NCI-H2196 treated with DMSO at 0.1 percent for 48 hours (cell line): ENCODE data around the gene SPDYE16.
A peak's percentile ranks its signal among the peaks of the same experiment; 100 is the strongest.
"Not testable (repeated sequence)": the region's sequence is repeated elsewhere in the genome, so short reads cannot be mapped to it uniquely, and the experiment has no call there.

ENCODE experiments used
- DNase-seq: peaks from one replicate; lab custom pipeline; 2025; ENCODE audit not compliant: unreplicated experiment; lab: John Stamatoyannopoulos, UW

Gene SPDYE16

DNA sequence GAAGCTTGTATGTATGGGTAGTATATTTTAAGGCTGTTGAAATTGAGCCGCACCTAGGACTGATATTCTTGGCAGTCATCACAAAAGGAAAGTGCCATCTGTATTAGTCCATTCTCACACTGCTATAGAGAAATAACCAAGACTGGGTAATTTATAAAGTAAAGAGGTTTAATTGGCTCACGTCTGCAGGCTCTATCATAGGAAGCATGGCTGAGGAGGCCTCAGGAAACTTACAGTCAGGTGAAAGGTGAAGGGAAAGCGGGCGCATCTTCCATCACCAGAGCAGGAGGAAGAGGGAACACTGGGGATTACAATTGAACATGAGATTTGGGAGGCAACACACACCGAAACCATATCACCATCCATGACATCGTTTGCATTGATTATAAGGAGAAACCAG is 8.9 kb upstream of the SPDYE16 start:
- not testable (repeated sequence) for DNase-seq

DNA sequence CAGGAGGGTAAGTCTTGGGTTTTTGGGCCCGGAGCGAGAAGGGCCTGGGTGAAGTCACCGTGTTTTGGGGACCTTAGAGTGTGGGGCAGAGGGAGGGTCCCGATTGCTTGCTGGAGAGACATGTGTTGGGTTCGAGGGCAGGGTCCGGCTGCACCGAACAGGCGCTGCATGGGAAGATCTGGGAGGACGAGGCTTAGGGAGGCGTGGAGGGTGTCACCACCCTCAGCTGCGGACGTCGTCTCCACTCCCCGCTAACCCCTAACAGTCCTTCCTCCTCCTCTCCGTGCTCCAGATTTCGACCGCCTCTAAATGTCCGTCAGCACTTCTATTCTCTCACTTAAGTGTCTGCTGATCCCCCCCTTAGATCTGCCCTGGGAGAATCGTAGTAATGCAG is 6.8 kb upstream of the SPDYE16 start:
- DNase-seq, result not testable (repeated sequence)

DNA sequence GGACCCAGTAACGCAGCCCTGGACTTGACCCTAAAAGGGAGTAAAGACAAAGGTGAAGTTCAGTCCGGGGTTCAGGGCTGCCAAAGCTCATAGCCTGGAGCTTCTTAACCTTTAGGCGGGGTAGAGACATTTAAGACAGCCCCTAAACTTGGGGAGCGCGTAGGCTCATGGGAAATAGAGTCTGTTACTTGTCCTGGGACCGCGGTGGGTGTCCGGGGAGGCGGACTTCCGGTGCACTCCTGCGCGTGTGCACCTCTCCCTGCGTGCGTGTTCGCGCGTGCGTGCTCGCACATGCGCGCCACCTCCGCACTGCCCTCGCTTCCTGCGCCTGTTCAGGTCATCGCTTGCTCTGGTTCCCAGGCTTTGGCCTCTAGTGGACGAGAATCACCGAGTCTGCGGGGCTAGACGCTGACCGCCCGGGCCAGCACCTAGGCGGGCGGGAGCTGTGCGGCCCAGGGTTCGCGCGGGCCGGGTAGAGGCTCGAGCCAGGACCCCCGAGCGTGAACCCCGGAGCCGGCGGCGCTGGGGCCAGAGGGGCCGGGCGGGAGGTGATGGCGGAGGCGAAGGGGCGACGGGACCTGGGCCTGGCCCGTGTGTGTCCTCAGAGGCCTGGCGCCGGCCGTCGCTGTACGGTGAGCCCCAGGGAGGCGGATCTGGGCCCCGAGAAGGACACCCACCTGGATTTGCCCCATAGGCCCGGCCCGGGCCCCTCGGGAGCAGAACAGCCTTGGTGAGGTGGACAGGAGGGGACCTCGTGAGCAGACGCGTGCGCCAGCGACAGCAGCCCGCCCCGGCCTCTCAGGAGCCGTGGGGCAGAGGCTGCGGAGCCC is 6.1 kb upstream of the SPDYE16 start:
- peak; percentile 38 for DNase-seq

DNA sequence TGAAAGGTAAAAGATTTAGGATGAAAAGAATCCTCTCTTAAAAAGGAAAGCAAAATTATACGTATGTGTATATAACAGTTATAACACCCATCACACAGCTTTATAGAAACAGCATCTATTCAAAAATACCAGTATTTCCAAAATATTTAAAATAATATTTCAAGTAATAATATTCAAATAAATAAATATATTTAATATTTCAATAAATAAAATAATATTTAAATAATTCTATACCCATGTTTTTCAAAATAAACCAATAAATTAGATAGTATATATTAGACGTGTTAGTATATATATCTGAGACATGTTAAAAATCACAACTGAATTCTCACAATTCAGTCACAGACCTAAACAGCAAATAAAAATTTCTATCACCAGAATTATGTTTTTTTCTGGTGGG is 11.5 kb downstream of the SPDYE16 start:
- not testable (repeated sequence) for DNase-seq

DNA sequence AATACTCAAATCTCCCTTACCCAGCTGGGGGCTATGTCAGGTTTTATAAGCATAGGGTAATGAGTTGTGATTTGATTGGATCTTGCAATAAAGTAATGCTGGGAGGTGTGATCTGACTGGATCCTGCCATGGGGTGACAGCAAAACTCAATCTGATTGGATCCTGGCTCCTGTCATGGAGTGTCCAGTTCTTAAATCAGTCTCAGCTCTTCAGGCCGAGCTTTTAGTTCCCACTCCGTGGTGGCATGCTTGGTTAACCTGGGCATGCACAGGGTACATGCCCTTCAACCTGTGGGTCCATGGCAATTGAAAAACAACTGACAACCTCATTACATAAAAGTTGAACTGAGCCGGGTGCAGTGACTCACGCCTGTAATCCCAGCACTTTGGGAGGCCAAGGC is 16.9 kb downstream of the SPDYE16 start:
- DNase-seq, result not testable (repeated sequence)

DNA sequence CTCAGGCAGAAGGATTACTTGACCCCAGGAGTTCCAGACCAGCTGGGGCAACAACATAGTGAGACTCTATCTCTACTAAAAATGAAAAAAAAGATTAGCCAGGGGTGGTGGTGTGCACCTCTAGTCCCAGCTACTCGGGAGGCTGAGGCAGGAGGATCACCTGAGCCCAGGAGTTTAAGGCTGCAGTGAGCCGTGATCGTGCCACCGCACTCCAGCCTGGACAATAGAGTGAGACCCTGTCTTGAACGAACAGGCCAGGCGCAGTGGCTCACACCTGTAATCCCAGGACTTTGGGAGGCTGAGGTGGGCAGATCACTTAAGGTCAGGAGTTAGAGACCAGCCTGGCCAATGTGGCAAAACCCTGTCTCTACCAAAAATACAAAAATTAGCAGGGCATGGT is 26.2 kb downstream of the SPDYE16 start:
- DNase-seq, result not testable (repeated sequence)

DNA sequence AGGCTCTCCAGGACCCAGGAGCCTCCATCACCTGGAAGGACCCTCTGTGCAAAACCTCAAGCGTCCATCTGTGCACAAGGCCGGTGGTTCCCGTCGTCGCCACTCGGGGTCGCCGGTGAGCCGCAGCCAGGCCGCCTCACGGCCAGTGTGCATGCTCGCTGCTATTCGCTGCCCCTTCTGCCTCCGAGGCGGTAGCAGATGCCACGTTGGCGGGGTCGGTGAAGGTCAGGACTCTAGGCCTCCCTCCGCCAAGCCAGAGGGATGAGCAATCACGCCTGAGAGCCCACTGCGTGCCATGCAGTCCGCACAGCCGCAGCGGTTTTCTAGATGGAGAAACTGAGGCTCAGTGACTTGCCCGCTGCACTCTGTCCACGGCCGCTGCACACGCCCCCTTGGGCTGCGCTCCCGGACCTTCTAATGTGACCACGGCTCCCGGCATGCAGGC is 27.1 kb downstream of the SPDYE16 start:
- DNase-seq, result no peak

DNA sequence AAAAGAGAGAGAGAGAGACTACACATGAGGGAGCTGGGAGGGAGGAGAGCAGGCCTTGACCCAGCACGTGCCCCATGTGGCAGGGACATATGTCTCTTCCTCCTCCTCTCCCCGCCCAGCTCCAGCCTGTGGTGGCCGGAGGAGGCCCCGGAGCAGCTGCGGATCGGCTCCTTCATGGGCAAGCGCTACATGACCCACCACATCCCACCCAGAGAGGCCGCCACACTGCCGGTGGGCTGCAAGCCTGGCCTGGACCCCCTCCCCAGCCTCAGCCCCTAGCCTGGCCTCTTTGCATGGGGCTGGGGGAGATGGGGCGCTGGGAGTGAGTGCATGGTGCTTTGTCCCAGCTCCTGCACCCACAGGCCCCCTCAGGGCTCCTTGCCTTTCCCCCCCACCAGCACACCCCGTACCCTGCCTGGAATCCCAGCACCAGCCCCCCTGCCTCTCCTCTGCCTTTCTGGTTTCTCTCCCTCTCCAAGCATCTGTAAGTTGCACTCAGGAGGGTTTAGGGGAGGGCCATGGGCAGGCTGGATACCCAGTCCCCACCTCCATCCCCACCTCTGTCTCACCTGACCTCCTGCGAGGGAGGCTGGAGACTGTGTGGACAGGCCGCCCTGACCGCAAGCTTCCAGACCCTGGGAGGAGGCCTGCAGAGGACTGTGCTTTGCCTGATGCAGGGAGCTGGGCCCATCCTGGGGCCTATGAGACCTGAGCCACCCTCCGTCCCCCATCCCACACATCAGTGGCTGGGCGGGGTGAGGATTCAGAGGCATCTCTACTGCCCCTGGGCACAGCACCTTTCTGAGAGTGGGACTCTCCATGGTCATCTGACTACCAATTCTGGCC is 27.9 kb downstream of the SPDYE16 start:
- DNase-seq, result no peak

DNA sequence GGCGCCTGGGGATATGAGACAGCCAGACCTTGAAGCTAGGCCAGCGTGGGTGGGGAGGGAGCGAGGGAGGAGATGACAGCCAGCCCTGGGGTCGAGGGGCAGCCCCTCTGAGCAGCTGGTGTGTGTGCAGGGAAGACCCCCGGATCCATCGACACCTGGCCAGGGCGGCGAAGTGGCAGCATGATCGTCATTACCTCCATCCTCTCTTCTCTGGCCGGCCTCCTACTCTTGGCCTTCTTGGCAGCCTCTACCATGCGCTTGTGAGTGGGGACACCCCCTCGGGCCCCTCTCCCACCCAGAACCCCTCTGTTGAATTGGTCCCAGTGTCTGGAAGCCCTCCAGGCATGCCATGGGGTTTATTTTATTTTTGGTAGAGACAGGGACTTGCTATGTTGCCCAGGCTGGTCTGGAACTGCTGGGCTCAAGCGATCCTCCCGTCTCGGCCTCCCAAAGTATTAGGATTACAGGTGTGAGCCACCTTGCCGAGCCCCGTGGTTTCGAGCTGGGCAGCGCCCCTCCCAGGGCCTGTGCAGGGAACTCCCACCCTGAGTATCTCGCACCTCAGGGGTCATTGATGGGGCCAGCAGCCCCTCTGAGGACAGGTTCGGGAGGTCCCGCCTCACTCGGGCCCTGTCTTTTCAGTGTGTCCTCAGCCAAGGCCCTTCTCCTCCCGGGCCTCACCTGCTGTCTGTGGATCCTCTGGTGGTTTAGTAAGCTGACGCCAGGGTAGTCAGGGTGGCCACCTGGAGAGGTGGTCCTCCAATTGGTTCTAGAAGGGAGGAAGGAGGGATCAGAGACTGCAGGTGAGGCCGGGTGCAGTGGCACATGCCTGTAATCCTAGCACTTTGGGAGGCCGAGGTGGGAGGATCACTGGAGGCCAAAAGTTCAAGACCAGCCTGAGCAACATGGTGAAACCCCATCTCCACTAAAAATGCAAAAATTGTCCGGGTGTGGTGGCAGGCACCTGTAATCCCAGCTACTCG is 29.0 kb downstream of the SPDYE16 start:
- DNase-seq, result no peak

DNA sequence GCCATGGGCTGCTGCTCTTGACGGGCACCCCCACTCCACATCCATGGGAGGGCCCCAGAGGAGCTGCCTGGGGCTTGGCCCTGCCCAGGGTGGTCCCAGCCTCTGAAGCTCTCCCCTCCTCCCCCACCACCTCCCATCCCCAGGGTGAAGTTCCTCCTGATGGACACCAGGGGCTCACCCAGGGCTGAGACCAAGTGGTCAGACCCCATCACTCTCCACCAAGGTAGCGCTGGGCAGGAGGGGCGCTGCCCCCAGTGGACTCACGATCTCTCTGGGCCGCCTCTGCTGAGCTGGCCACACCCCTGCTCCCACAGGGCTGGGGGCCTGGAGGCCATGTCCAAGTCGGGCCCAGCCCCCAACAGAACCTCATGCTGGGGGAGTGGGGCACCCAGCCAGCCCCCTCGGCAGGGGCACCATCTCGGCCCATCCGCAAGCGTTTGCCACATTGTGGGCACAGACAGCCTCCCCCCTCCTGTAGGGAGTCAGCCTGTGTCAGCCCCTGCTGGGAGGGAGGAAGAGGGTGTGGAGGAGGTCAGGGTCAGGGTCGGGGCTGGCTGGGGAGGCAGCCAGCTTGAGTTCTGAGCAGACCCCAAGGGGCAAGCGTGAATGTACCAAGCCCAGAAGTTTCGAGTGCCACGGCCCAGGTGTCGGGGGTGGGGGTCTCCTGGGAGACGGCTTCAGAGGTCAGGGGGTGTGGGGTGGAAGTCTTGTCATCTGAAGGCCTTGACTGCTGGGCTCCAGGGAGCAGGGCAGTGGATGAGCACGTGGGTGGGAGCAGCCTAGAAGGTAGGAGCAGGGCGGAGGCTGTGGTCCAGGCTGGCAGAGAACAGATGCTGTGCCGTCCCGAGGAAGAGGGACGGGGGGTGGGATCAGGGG is 29.9 kb downstream of the SPDYE16 start:
- no peak for DNase-seq

DNA sequence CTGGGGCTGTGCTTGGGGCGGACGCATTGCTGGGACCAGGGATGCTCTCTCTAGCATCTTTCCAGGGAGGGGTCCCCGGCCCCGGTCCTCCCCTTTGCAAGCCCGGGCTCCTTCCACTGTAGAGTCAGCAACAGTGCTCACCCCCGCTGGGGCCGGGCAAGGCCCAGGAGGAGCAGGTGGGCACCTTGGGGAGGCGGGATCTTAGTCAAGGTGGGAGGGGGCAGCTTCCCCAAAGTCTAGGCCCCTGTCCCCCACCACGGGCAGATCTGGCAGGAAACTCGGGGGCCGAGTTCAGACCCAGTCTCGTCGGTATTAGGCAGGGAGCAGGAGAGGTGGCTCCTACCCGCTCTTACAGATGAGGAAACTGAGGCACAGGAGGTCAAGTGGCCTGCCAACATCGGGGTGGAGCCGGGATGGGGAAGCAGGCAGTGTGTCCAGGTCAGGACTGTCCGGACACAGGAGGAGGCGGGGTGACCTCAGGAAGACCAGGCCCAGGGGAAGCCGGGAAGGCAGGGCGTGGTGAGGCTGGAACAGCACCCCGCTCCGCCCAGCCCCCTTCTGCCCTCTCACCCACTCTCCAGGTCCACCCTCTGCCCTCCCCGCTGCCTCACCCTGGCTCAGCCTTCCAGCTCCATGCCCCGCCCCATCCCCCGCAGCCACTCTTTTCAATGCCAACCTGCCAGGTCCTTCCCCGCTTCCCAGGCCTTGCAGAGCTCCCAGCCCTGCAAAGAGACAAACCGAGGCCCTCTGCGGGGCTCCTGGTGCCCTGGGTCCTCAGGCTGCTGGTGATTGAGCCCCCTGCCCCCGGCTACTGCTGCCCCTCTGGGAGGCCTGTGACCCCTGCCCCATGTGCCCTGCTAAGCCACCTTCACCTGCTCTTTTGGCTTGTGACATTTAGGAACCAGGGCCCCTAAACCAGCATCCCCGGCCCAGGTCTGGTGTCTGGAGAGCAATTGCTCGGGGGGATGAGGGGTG is 30.9 kb downstream of the SPDYE16 start:
- not testable (repeated sequence) for DNase-seq

DNA sequence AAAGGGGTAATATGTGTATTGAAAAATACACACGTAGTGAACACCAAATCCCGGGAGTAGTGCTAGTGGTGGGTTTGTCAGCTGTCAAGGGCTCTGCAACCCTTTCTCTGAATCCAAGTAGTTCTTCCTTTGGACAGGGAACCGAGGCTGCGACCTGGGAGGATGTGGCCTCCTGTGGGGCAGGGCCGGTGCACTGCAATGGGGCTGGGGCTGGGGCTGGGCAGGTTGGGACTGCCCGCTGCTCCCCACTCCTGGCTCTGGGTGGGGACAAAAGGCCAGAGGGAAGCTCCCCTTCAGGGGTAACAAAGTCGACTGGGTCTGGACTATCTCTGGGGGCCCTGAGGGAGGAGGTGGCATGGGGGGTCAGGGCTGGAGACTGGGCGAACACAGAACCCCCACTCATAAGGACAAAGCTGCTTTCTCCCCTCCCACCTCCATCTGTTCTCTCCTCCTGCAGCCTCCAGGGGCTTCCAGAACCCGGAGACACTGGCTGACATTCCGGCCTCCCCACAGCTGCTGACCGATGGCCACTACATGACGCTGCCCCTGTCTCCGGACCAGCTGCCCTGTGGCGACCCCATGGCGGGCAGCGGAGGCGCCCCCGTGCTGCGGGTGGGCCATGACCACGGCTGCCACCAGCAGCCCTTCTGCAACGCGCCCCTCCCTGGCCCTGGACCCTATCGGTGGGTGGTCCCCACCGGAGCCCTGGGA is 31.7 kb downstream of the SPDYE16 start:
- DNase-seq, result not testable (repeated sequence)

DNA sequence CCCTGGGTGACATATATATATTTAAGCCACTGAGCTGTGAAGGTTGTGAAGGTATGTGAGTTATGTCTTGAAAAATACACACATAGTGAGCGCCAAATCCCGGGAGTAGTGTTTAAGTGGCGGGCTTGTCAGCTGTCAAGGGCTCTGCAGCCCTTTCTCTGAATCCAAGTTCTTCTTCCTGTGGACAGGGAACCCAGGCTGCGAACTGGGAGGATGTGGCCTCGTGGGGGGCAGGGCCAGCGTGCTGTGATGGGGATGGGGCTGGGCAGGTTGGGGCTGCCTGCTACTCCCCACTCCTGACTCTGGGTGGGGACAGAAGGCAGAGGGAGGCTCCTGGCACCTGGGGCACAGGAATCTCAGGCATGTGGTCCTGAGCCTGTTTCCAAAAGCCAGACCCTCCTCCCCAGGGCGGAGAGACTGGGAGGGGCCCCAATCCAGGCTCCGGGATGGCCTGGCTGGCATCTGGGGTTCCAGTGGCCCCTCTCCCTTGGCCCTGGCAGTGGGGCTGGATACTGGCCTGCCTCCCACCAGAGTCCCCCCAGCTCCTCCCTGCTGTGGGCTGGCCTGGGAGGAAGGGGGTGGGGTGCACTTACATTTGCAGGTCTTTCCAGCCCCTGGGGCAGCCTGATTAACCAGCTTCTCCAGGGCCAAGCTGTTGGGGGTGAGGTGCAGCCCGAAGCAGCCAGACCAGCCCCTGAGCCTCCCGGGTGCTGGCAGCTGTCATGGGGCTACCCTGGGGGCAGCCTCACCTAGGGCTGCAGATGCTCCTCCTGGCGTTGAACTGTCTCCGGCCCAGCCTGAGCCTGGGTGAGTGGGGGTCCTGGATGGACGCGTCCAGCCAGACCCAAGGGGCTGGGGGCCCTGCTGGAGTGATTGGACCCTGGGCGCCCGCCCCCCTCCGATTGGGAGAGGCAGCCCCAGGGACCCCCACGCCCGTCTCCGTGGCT is 32.9 kb downstream of the SPDYE16 start, which contains the start of gene UPK3B:
UPK3B (plus strand) TSS at position 622 of the 947 bp plus-strand sequence; CDS start at position 723, 101 bp downstream.
- no peak for DNase-seq

DNA sequence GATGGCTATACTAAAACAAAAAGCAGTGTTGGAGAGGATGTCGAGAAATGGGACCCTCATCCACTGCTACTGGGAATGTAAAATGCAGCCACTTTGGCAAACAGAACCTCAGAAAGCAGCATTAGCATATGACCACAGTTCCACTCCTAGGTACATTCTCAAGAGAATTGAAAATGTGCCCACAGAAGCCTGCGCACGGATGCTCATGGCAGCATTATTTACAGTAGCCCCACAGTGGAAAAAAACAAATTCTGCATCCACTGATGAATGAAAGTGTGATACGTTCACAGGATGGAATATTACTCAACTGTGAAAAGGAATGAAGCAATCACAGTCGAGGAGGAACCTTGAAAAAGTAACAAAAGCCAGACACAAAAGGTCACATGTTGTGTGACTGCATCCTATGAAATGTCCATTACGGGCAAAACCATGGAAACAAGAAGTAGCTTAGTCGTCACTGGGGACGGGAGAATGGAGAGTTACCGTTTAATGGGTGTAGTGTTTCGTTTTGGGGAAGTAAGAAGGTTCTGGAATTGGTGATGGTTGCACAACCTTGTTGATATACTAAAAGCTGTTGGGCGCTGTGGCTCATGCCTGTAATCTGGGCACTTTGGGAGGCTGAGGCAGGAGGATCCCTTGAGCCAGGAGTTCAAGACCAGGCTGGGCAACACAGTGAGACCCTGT is 35.2 kb downstream of the SPDYE16 start:
- no peak for DNase-seq

DNA sequence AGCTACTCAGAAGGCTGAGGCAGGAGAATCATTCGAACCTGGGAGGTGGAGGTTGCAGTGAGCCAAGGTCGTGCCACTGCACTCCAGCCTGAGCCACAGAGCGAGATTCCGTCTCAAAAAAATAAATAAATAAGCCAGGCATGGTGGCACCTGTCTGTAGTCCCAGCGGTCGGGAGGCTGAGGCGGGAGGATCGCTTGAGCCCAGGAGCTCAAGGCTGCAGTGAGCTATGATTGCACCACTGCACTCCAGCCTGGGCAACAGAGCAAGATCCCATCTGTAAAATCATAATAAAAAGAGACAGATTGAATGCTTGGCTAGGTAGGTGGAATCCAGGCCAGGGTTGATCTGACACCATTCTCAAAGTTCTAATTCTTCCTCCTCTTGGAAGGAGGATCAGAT is 36.5 kb downstream of the SPDYE16 start:
- not testable (repeated sequence) for DNase-seq

DNA sequence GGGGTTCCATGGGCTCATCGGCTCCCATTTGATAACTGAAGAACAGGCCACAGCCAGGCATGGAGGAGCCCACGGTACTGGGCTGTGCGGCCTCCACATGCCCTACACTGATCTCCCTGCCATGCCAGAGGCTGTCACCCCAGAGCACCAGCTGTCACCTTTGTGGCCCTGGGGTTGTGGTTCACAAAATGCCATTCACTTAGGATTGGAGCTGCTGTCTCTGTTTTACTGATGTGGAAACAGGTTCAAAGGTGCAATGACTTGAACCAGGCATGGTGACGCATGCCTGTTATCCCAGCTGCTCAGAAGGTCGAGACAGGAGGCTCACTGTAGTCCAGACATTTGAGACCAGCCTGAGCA is 37.0 kb downstream of the SPDYE16 start:
- no peak for DNase-seq
